ENCODE data around the gene LNX1. TPM values are rescaled to one million over a fixed set of nuclear protein-coding genes. Genes with fewer than 3 reads are reported as not detected.

Gene LNX1
- total and polyA plus RNA-seq, 2 donors (not counting 1 experiment from before 2014, with no cell fraction given) = 0.48 to 1.3 TPM

DNA sequence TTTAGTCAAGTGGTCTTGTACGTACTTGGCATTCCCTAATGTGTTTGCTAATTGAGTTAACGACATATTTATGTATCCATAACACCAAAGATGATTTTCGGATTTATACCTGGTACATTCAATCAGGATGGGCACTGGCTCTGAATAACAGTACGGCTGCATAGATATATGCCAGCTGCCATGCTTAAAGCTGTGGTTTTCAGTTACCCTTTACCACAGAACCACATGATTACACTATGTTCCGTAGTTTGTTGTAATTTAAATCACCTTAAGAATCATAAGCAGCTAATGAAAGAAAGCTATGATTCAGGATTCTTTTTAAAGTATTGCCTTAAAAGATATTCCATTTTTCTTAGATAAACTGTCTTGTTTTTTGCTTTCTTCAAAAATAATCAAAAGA is 160.2 kb downstream of the LNX1 start:
- Histone ChIP-seq H3K79me2 (ENCODE audit: control insufficient read depth, insufficient read depth, low read length) (peaks cover under 1% of the 10 kb centered on the region), H3K4me2 (ENCODE audit: extremely low read depth, insufficient read depth, low read length) (no peak overlapping the region), H3K27ac (ENCODE audit: insufficient read depth, low read length) (no peak overlapping the region), H2AFZ (ENCODE audit: low read length) (no peak overlapping the region), H3K36me3 (ENCODE audit: control insufficient read depth, insufficient read depth, low read length) (peaks cover 7% of the 10 kb centered on the region), H4K20me1 (ENCODE audit: control insufficient read depth, extremely low read depth, insufficient read depth, low read length) (no peaks in the 10 kb centered on the region), H3K9ac (ENCODE audit: insufficient read depth, low read length) (no peak overlapping the region), H3K9me3 (ENCODE audit: control insufficient read depth, insufficient read depth, low read depth, low read length) (no peaks in the 10 kb centered on the region), H3K4me3 (replicated peaks in 1 of 4; ENCODE audit: control extremely low read depth in 1 of 4, insufficient read depth in 1 of 4, low read depth in 3 of 4, low read length in 4 of 4) (no peak overlapping the region), H3K4me1 (ENCODE audit: control insufficient read depth, extremely low read depth, insufficient read depth, low read length) (no peaks in the 10 kb centered on the region), H3K27me3 (ENCODE audit: control insufficient read depth, insufficient read depth, low read length) (no peaks in the 10 kb centered on the region)
- TF ChIP-seq EZH2 (IDR thresholded peaks at IDR 0.05; ENCODE audit: low read length, missing control alignments) (no peak), CTCF (conservative IDR thresholded peaks at IDR 0.05 in 1 of 2, IDR thresholded peaks at IDR 0.05 in 1 of 2; ENCODE audit: low read depth in 1 of 2, low read length in 2 of 2) (no peak)
- DNase-seq (ENCODE audit: low read depth in 2 of 2) = no peak

GRCh38 chr4:53427366-53427765 is 163.9 kb downstream of the LNX1 start:
- TF ChIP-seq EZH2 (IDR thresholded peaks at IDR 0.05; ENCODE audit: low read length, missing control alignments) = no peak
- no peak for TF ChIP-seq CTCF (conservative IDR thresholded peaks at IDR 0.05 in 1 of 2, IDR thresholded peaks at IDR 0.05 in 1 of 2; ENCODE audit: low read depth in 1 of 2, low read length in 2 of 2)
- Histone ChIP-seq H3K4me2 (ENCODE audit: extremely low read depth, insufficient read depth, low read length) (no peak overlapping the region), H2AFZ (ENCODE audit: low read length) (no peak overlapping the region), H3K4me1 (ENCODE audit: control insufficient read depth, extremely low read depth, insufficient read depth, low read length) (no peaks in the 10 kb centered on the region), H4K20me1 (ENCODE audit: control insufficient read depth, extremely low read depth, insufficient read depth, low read length) (no peaks in the 10 kb centered on the region), H3K9me3 (ENCODE audit: control insufficient read depth, insufficient read depth, low read depth, low read length) (no peaks in the 10 kb centered on the region), H3K9ac (ENCODE audit: insufficient read depth, low read length) (no peak overlapping the region), H3K27me3 (ENCODE audit: control insufficient read depth, insufficient read depth, low read length) (no peaks in the 10 kb centered on the region), H3K36me3 (ENCODE audit: control insufficient read depth, insufficient read depth, low read length) (peaks cover 7% of the 10 kb centered on the region), H3K79me2 (ENCODE audit: control insufficient read depth, insufficient read depth, low read length) (no peaks in the 10 kb centered on the region), H3K4me3 (replicated peaks in 1 of 4; ENCODE audit: control extremely low read depth in 1 of 4, insufficient read depth in 1 of 4, low read depth in 3 of 4, low read length in 4 of 4) (no peak overlapping the region), H3K27ac (ENCODE audit: insufficient read depth, low read length) (no peak overlapping the region)
- DNase-seq (ENCODE audit: low read depth in 2 of 2) = no peak

DNA sequence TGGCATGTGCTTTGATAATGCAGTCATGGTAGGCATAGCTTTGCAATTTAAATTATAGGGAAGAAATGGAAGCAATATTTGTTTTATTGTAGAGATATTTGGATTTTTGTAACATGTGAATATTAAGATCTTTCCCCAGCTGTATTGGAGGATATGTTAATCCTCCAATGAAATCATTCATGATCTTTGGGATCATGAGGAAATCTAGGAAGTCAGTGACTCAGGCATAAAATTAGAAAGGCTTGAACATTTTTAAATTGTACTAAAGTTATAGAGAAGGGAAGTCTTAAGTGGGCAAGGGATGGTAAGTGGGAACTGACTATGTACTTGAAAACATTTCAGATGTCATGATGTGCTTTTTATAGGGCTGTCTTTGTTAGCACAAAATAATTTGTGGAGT is 167.0 kb downstream of the LNX1 start:
- H3K4me2 ChIP-seq (ENCODE audit: extremely low read depth, insufficient read depth, low read length) = no peak overlapping the region
- H3K79me2 ChIP-seq (ENCODE audit: control insufficient read depth, insufficient read depth, low read length) = no peaks in the 10 kb centered on the region
- H3K27me3 ChIP-seq (ENCODE audit: control insufficient read depth, insufficient read depth, low read length) = no peaks in the 10 kb centered on the region
- H4K20me1 ChIP-seq (ENCODE audit: control insufficient read depth, extremely low read depth, insufficient read depth, low read length) = no peaks in the 10 kb centered on the region
- H3K9ac ChIP-seq (ENCODE audit: insufficient read depth, low read length) = no peak overlapping the region
- no peak for DNase-seq (ENCODE audit: low read depth in 2 of 2)
- peaks cover 6% of the 10 kb centered on the region for H3K36me3 ChIP-seq (ENCODE audit: control insufficient read depth, insufficient read depth, low read length)
- TF ChIP-seq EZH2 (IDR thresholded peaks at IDR 0.05; ENCODE audit: low read length, missing control alignments) = no peak
- TF ChIP-seq CTCF (conservative IDR thresholded peaks at IDR 0.05 in 1 of 2, IDR thresholded peaks at IDR 0.05 in 1 of 2; ENCODE audit: low read depth in 1 of 2, low read length in 2 of 2) = no peak
- H3K4me1 ChIP-seq (ENCODE audit: control insufficient read depth, extremely low read depth, insufficient read depth, low read length) = no peaks in the 10 kb centered on the region
- H2AFZ ChIP-seq (ENCODE audit: low read length) = no peak overlapping the region
- H3K9me3 ChIP-seq (ENCODE audit: control insufficient read depth, insufficient read depth, low read depth, low read length) = no peaks in the 10 kb centered on the region
- H3K4me3 ChIP-seq (replicated peaks in 1 of 4; ENCODE audit: control extremely low read depth in 1 of 4, insufficient read depth in 1 of 4, low read depth in 3 of 4, low read length in 4 of 4) = no peak overlapping the region
- no peak overlapping the region for H3K27ac ChIP-seq (ENCODE audit: insufficient read depth, low read length)

Data from fibroblast of lung (primary cell).